ENCODE measurements around the gene ABCA5. TPM values are rescaled to one million over a fixed set of nuclear protein-coding genes. Genes with fewer than 3 reads are reported as not detected.
"Not testable (repeated sequence)": the region's sequence is repeated elsewhere in the genome, so short reads cannot be mapped to it uniquely, and the experiment has no call there.

ABCA5 gene
- total RNA-seq, 4 donors from 2014 or later = 8.8 to 20.8 (median 11.5) TPM

DNA sequence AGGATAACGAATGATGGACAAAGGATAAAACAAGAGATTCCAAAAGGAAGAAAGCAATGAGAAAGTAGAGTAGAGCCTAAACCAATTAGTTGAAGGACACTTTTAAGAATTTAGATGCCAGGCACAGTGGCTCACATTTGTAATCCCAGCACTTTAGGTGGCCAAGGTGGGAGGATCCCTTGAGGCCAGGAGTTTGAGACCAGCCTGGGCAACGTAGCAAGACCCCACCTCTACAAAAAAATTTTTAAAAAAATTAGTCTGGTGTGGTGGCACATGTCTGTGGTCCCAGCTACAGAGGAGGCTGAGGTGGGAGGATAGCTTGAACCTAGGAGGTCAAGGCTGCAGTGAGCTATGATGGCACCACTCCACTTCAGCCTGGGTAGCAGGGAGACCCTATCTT is 118.3 kb downstream of the ABCA5 start:
- Histone ChIP-seq H3K4me3 (no peak overlapping the region), H3K4me1 (no peaks in the 10 kb centered on the region), H3K27me3 (no peaks in the 10 kb centered on the region), H3K36me3 (peaks cover 0 to 9% (median 5%) of the 10 kb centered on the region in 4 donors), H3K9me3 (no peaks in the 10 kb centered on the region), H3K27ac (replicated peaks in 1 of 4) (no peak overlapping the region)
- TF ChIP-seq POLR2AphosphoS5 (IDR thresholded peaks at IDR 0.05) (no peak), POLR2A (IDR thresholded peaks at IDR 0.05; ENCODE audit: low read depth) (no peak), EP300 (IDR thresholded peaks at IDR 0.05) (no peak)
- TF ChIP-seq, protein P1, sequence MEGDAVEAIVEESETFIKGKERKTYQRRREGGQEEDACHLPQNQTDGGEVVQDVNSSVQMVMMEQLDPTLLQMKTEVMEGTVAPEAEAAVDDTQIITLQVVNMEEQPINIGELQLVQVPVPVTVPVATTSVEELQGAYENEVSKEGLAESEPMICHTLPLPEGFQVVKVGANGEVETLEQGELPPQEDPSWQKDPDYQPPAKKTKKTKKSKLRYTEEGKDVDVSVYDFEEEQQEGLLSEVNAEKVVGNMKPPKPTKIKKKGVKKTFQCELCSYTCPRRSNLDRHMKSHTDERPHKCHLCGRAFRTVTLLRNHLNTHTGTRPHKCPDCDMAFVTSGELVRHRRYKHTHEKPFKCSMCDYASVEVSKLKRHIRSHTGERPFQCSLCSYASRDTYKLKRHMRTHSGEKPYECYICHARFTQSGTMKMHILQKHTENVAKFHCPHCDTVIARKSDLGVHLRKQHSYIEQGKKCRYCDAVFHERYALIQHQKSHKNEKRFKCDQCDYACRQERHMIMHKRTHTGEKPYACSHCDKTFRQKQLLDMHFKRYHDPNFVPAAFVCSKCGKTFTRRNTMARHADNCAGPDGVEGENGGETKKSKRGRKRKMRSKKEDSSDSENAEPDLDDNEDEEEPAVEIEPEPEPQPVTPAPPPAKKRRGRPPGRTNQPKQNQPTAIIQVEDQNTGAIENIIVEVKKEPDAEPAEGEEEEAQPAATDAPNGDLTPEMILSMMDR (IDR thresholded peaks at IDR 0.05) = no peak
- intact Hi-C loops (cut with DNase I) = no loop called here
- 90% methylated on average over 2 of the region's 2 CpGs for WGBS
- DNase-seq (ENCODE audit: extremely low spot score) = no peak

DNA sequence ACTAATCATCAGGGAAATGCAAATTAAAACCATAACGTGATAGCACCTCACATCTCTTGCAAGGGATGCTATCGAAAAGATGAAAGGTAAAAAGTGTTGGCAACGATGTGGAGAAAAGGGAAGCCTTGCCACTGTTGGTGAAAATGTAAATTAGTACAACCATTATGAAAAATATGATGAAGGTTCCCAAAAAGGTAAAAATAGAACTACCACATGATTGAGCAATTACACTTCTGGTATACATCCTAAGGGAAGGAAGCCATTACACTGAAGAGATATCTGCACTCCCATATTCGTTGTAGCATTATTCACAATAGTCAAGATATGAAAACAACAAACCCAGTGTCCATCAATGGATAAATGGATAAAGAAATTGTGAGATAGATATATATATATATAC is 119.8 kb downstream of the ABCA5 start:
- Histone ChIP-seq H3K27ac (replicated peaks in 1 of 4) (no peak overlapping the region), H3K9me3 (no peaks in the 10 kb centered on the region), H3K36me3 (no peaks in the 10 kb centered on the region), H3K4me1 (no peaks in the 10 kb centered on the region), H3K4me3 (no peak overlapping the region), H3K27me3 (no peaks in the 10 kb centered on the region)
- TF ChIP-seq POLR2AphosphoS5 (IDR thresholded peaks at IDR 0.05) = no peak
- intact Hi-C loops (cut with DNase I) = no loop called here
- no peak for DNase-seq (ENCODE audit: extremely low spot score)
- 62% methylated on average over 4 of the region's 4 CpGs for WGBS

DNA sequence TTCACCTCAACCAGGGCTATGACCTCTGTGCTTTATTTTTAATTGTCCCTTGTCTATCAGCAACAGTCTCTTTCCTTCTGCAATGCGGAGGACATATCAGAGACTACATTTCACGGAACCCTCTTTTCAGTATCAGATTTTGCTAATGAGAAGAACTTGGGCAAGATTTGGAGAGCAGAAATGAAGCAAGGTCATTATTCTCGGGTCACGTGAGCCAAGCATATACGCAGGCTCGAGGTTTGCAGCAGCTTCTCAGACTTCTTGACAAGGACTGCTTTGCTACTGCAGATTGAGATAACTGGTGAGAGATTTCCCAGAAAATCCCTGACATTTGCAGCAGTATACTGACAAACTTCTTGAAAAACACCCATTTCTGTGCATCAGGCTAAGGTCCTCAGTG is 128.7 kb downstream of the ABCA5 start:
- no peaks in the 10 kb centered on the region for H3K4me1 ChIP-seq
- no peak overlapping the region for H3K27ac ChIP-seq (replicated peaks in 1 of 4)
- TF ChIP-seq POLR2A (IDR thresholded peaks at IDR 0.05; ENCODE audit: low read depth) = no peak
- TF ChIP-seq, protein P1 (IDR thresholded peaks at IDR 0.05) = no peak
- TF ChIP-seq POLR2AphosphoS5 (IDR thresholded peaks at IDR 0.05) = no peak
- TF ChIP-seq EP300 (IDR thresholded peaks at IDR 0.05) = no peak
- no peak overlapping the region for H3K4me3 ChIP-seq
- WGBS = 76% methylated on average over 6 of the region's 6 CpGs
- peaks cover 0 to 10% (median 0%) of the 10 kb centered on the region in 4 donors for H3K36me3 ChIP-seq
- intact Hi-C loops (cut with DNase I) = no loop called here
- H3K9me3 ChIP-seq = no peaks in the 10 kb centered on the region
- no peak for DNase-seq (ENCODE audit: extremely low spot score)
- H3K27me3 ChIP-seq = no peaks in the 10 kb centered on the region

DNA sequence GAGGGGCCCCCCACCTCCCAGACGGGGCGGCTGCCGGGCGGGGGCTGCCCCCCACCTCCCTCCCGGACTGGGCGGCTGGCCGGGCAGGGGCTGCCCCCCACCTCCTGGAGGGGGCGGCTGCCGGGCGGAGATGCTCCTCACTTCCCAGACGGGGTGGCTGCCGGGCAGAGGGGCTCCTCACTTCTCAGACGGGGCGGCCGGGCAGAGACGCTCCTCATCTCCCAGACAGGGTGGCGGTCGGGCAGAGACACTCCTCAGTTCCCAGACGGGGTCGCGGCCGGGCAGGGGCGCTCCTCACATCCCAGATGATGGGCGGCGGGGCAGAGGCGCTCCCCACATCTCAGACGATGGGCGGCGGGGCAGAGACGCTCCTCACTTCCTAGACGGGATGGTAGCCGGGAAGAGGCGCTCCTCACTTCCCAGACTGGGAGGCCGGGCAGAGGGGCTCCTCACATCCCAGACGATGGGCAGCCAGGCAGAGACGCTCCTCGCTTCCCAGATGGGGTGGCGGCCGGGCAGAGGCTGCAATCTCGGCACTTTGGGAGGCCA is 130.8 kb downstream of the ABCA5 start:
- H3K4me1 ChIP-seq; H3K4me3 ChIP-seq; intact Hi-C loops (cut with DNase I); H3K27me3 ChIP-seq; H3K27ac ChIP-seq (replicated peaks in 1 of 4); H3K9me3 ChIP-seq; DNase-seq (ENCODE audit: extremely low spot score): not testable (repeated sequence)
- 100% methylated on average over 4 of the region's 40 CpGs for WGBS
- peaks cover 0 to 22% (median 0%) of the 10 kb centered on the region in 4 donors for H3K36me3 ChIP-seq

Small RNAs within 50 kb of the gene (small RNA-seq; reads per million reads assigned to genes)
- gene RF00561 = 0 reads per million in 3 donors
- gene SNRPGP4 = 0 reads per million in 3 donors

Other genes with a start within 250 kb of the ABCA5 start
- 10 to 100 TPM; 45.1 to 85.1 (median 47.2) TPM for gene ABCA6, start 185.2 kb downstream of the ABCA5 start, total RNA-seq
- 1 to 10 TPM; 2.5 to 4.2 (median 3.4) TPM for gene ABCA10, start 98.3 kb downstream of the ABCA5 start, total RNA-seq
- 1 to 10 TPM in 3 of 4 donors, under 1 TPM in 1; 0.83 to 3.1 (median 1.5) TPM for gene MAP2K6, start 87.6 kb upstream of the ABCA5 start, total RNA-seq

All from esophagus muscularis mucosa (tissue), 4 donors.